ENCODE data around the gene ANO4.

ANO4 gene

GRCh38 chr12:100980856-100981255, 186.3 kb downstream of the ANO4 start:
- no peak overlapping the region for H3K27ac ChIP-seq (replicated peaks)
- no peaks in the 10 kb centered on the region for H3K27me3 ChIP-seq (ENCODE audit: insufficient read depth, poor library complexity, severe bottlenecking)
- H3K4me3 ChIP-seq (replicated peaks; ENCODE audit: insufficient read depth, low read length), result no peak overlapping the region
- TF ChIP-seq REST (IDR thresholded peaks at IDR 0.05; ENCODE audit: insufficient replicate concordance, low read depth) (no peak), GABPA (IDR thresholded peaks at IDR 0.05; ENCODE audit: low read depth) (no peak), CTCF (IDR thresholded peaks at IDR 0.05; ENCODE audit: insufficient read depth, low read length) (no peak), SPI1 (IDR thresholded peaks at IDR 0.05; ENCODE audit: borderline replicate concordance, low read depth) (no peak), POLR2AphosphoS5 (IDR thresholded peaks at IDR 0.05; ENCODE audit: low read depth) (no peak)
- no peak for DNase-seq (ENCODE audit: low read depth in 1 of 2, low spot score in 1 of 2)

GRCh38 chr12:100982511-100983183, 188.1 kb downstream of the ANO4 start:
- TF ChIP-seq CTCF (IDR thresholded peaks at IDR 0.05; ENCODE audit: insufficient read depth, low read length) (no peak), POLR2AphosphoS5 (IDR thresholded peaks at IDR 0.05; ENCODE audit: low read depth) (no peak), SPI1 (IDR thresholded peaks at IDR 0.05; ENCODE audit: borderline replicate concordance, low read depth) (no peak), REST (IDR thresholded peaks at IDR 0.05; ENCODE audit: insufficient replicate concordance, low read depth) (no peak), GABPA (IDR thresholded peaks at IDR 0.05; ENCODE audit: low read depth) (no peak)
- DNase-seq (ENCODE audit: low read depth in 1 of 2, low spot score in 1 of 2), result no peak

GRCh38 chr12:100984796-100985195, 190.2 kb downstream of the ANO4 start:
- DNase-seq (ENCODE audit: low read depth in 1 of 2, low spot score in 1 of 2), result no peak
- no peak overlapping the region for H3K4me3 ChIP-seq (replicated peaks; ENCODE audit: insufficient read depth, low read length)
- TF ChIP-seq SPI1 (IDR thresholded peaks at IDR 0.05; ENCODE audit: borderline replicate concordance, low read depth), result no peak
- no peak for TF ChIP-seq CTCF (IDR thresholded peaks at IDR 0.05; ENCODE audit: insufficient read depth, low read length)
- no peak for TF ChIP-seq POLR2AphosphoS5 (IDR thresholded peaks at IDR 0.05; ENCODE audit: low read depth)
- TF ChIP-seq GABPA (IDR thresholded peaks at IDR 0.05; ENCODE audit: low read depth), result no peak
- TF ChIP-seq REST (IDR thresholded peaks at IDR 0.05; ENCODE audit: insufficient replicate concordance, low read depth), result no peak
- no peaks in the 10 kb centered on the region for H3K27me3 ChIP-seq (ENCODE audit: insufficient read depth, poor library complexity, severe bottlenecking)
- no peak overlapping the region for H3K27ac ChIP-seq (replicated peaks)

More at GRCh38 chr12:100982511-100983183, 188.1 kb downstream of the ANO4 start:
- Histone ChIP-seq H3K27ac (replicated peaks) (no peak overlapping the region), H3K4me3 (replicated peaks; ENCODE audit: insufficient read depth, low read length) (no peak overlapping the region), H3K27me3 (ENCODE audit: insufficient read depth, poor library complexity, severe bottlenecking) (no peaks in the 10 kb centered on the region)

Measured in HL-60 (cell line).